ENCODE data around the gene OXSR1.

Gene OXSR1

GRCh38 chr3:38266810-38267209, 101.5 kb downstream of the OXSR1 start:
- Histone ChIP-seq H3K9me3 (ENCODE audit: low read depth, low read length) (no peaks in the 10 kb centered on the region), H3K4me3 (no peak overlapping the region), H3K36me3 (ENCODE audit: insufficient read depth, low read length) (no peaks in the 10 kb centered on the region), H3K27ac (no peak overlapping the region), H3K9ac (ENCODE audit: insufficient read length) (no peak overlapping the region)
- DNase-seq (ENCODE audit: low read depth, low spot score): no peak
- TF ChIP-seq POLR2AphosphoS5 (IDR thresholded peaks at IDR 0.05; ENCODE audit: borderline replicate concordance, low read depth, low read length) (no peak), EZH2 (IDR thresholded peaks at IDR 0.05) (no peak), FOXP2 (optimal IDR thresholded peaks at IDR 0.05; ENCODE audit: control extremely low read depth, extremely low read length, insufficient read depth) (no peak)

DNA sequence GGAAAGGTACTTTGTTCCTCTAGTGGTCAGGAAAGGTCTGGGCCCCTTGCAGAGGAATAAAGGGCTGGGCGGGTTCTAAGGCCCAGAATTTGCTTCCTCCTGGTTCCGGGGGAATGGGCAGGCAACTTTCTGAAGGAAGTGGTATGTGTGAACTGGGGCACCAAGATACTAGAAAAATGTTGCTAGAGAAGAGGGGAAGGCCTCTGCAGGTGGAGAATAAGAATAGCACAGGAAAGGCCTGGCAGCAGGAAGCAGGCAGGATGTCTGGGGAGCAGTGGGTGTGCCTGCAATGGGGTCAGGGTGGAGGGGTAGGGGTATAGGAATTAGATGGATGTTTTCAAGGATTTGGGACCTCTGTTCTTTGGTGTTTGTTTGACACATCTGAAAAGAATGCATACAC, 102.3 kb downstream of the OXSR1 start:
- Histone ChIP-seq H3K27ac (no peak overlapping the region), H3K9ac (ENCODE audit: insufficient read length) (no peak overlapping the region), H3K36me3 (ENCODE audit: insufficient read depth, low read length) (no peaks in the 10 kb centered on the region), H3K9me3 (ENCODE audit: low read depth, low read length) (no peaks in the 10 kb centered on the region), H3K4me3 (no peak overlapping the region)
- DNase-seq (ENCODE audit: low read depth, low spot score): no peak
- TF ChIP-seq EZH2 (IDR thresholded peaks at IDR 0.05): no peak
- TF ChIP-seq FOXP2 (optimal IDR thresholded peaks at IDR 0.05; ENCODE audit: control extremely low read depth, extremely low read length, insufficient read depth): no peak
- no peak for TF ChIP-seq POLR2AphosphoS5 (IDR thresholded peaks at IDR 0.05; ENCODE audit: borderline replicate concordance, low read depth, low read length)

- no peak overlapping the region for H3K9ac ChIP-seq (ENCODE audit: insufficient read length)
- TF ChIP-seq FOXP2 (optimal IDR thresholded peaks at IDR 0.05; ENCODE audit: control extremely low read depth, extremely low read length, insufficient read depth): no peak
- TF ChIP-seq EZH2 (IDR thresholded peaks at IDR 0.05): no peak
- TF ChIP-seq POLR2AphosphoS5 (IDR thresholded peaks at IDR 0.05; ENCODE audit: borderline replicate concordance, low read depth, low read length): no peak
- H3K4me3 ChIP-seq: no peak overlapping the region
Measured at GRCh38 chr3:38268087-38268486, 102.8 kb downstream of the OXSR1 start.

GRCh38 chr3:38268522-38268921, 103.2 kb downstream of the OXSR1 start:
- TF ChIP-seq FOXP2 (optimal IDR thresholded peaks at IDR 0.05; ENCODE audit: control extremely low read depth, extremely low read length, insufficient read depth): no peak
- no peak for TF ChIP-seq POLR2AphosphoS5 (IDR thresholded peaks at IDR 0.05; ENCODE audit: borderline replicate concordance, low read depth, low read length)
- no peak for TF ChIP-seq EZH2 (IDR thresholded peaks at IDR 0.05)
- no peaks in the 10 kb centered on the region for H3K9me3 ChIP-seq (ENCODE audit: low read depth, low read length)
- DNase-seq (ENCODE audit: low read depth, low spot score): no peak
- H3K36me3 ChIP-seq (ENCODE audit: insufficient read depth, low read length): no peaks in the 10 kb centered on the region
- H3K4me3 ChIP-seq: no peak overlapping the region
- H3K27ac ChIP-seq: no peak overlapping the region
- no peak overlapping the region for H3K9ac ChIP-seq (ENCODE audit: insufficient read length)

More at GRCh38 chr3:38268087-38268486, 102.8 kb downstream of the OXSR1 start:
- no peak for DNase-seq (ENCODE audit: low read depth, low spot score)
- Histone ChIP-seq H3K9me3 (ENCODE audit: low read depth, low read length) (no peaks in the 10 kb centered on the region), H3K36me3 (ENCODE audit: insufficient read depth, low read length) (no peaks in the 10 kb centered on the region), H3K27ac (no peak overlapping the region)

GRCh38 chr3:38270606-38271005, 105.3 kb downstream of the OXSR1 start:
- H3K9me3 ChIP-seq (ENCODE audit: low read depth, low read length): no peaks in the 10 kb centered on the region
- H3K4me3 ChIP-seq: no peak overlapping the region
- H3K36me3 ChIP-seq (ENCODE audit: insufficient read depth, low read length): no peaks in the 10 kb centered on the region
- TF ChIP-seq FOXP2 (optimal IDR thresholded peaks at IDR 0.05; ENCODE audit: control extremely low read depth, extremely low read length, insufficient read depth): no peak
- H3K9ac ChIP-seq (ENCODE audit: insufficient read length): no peak overlapping the region
- no peak for DNase-seq (ENCODE audit: low read depth, low spot score)
- H3K27ac ChIP-seq: no peak overlapping the region

DNA sequence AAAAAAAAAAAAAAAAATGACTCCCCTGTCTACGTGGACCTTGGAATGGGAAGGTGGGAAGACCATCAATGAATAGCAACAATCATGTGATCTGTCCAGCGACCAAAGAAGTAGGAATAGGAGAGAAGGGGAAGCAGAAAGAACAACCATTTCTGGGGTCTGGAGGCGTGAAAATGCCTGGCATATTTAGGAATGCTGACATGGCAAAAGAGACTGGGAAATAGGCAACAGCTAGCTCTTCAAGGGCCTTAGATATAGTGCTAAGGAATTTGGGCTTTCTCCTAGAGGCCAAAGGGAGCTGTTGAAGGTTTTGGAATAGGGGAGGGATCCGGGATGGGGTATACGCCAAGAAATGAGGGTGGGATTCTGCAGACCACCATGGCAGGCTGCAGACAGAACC, 106.2 kb downstream of the OXSR1 start:
- no peak overlapping the region for H3K9ac ChIP-seq (ENCODE audit: insufficient read length)
- TF ChIP-seq POLR2AphosphoS5 (IDR thresholded peaks at IDR 0.05; ENCODE audit: borderline replicate concordance, low read depth, low read length): no peak
- TF ChIP-seq FOXP2 (optimal IDR thresholded peaks at IDR 0.05; ENCODE audit: control extremely low read depth, extremely low read length, insufficient read depth): no peak
- TF ChIP-seq EZH2 (IDR thresholded peaks at IDR 0.05): no peak
- DNase-seq (ENCODE audit: low read depth, low spot score): no peak
- H3K9me3 ChIP-seq (ENCODE audit: low read depth, low read length): no peaks in the 10 kb centered on the region
- no peaks in the 10 kb centered on the region for H3K36me3 ChIP-seq (ENCODE audit: insufficient read depth, low read length)
- no peak overlapping the region for H3K27ac ChIP-seq
- H3K4me3 ChIP-seq: no peak overlapping the region

DNA sequence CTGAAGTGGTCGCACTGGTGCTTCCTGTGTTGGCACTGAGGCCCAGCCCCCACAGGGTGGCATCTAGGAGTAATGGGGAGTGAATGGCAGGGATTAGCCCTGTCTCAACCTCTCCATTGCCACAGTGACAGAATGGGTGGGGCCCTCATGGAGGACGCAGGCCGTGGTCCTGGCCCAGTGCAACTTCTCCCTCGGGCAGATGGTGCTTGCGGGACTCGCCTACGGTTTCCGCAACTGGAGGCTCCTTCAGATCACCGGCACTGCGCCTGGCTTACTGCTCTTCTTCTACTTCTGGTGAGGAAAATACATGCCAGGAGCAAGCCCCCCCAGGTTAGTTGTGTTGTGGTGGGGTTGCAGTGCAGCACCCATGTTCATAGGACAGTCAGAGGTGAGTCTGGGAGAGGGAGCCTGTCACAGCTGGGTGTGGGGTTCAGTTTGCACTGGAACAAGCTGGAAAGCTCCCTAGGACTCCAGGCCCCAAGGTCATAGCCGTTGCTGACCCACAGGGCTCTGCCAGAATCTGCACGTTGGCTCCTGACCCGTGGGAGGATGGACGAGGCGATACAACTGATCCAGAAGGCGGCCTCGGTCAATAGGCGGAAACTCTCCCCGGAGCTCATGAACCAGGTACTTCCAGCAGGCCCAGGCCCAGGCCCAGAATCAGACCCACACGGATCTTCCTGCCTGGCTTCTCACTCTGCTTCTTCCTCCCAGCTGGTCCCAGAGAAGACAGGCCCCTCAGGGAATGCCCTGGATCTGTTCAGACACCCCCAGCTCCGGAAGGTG, 109.7 kb downstream of the OXSR1 start:
- no peak overlapping the region for H3K9ac ChIP-seq (ENCODE audit: insufficient read length)
- H3K9me3 ChIP-seq (ENCODE audit: low read depth, low read length): no peaks in the 10 kb centered on the region
- no peaks in the 10 kb centered on the region for H3K36me3 ChIP-seq (ENCODE audit: insufficient read depth, low read length)
- H3K27ac ChIP-seq: no peak overlapping the region
- no peak overlapping the region for H3K4me3 ChIP-seq
- DNase-seq (ENCODE audit: low read depth, low spot score): no peak
- TF ChIP-seq FOXP2 (optimal IDR thresholded peaks at IDR 0.05; ENCODE audit: control extremely low read depth, extremely low read length, insufficient read depth) (no peak), POLR2AphosphoS5 (IDR thresholded peaks at IDR 0.05; ENCODE audit: borderline replicate concordance, low read depth, low read length) (no peak), EZH2 (IDR thresholded peaks at IDR 0.05) (no peak)

GRCh38 chr3:38275658-38276057, 110.3 kb downstream of the OXSR1 start:
- H3K36me3 ChIP-seq (ENCODE audit: insufficient read depth, low read length): no peaks in the 10 kb centered on the region
- no peaks in the 10 kb centered on the region for H3K9me3 ChIP-seq (ENCODE audit: low read depth, low read length)
- DNase-seq (ENCODE audit: low read depth, low spot score): no peak
- H3K4me3 ChIP-seq: no peak overlapping the region
- TF ChIP-seq POLR2AphosphoS5 (IDR thresholded peaks at IDR 0.05; ENCODE audit: borderline replicate concordance, low read depth, low read length) (no peak), EZH2 (IDR thresholded peaks at IDR 0.05) (no peak), FOXP2 (optimal IDR thresholded peaks at IDR 0.05; ENCODE audit: control extremely low read depth, extremely low read length, insufficient read depth) (no peak)
- no peak overlapping the region for H3K27ac ChIP-seq
- no peak overlapping the region for H3K9ac ChIP-seq (ENCODE audit: insufficient read length)

Data from SK-N-MC (cell line).